Measurements from ENCODE around the gene SLC4A8.

The SLC4A8 gene

DNA sequence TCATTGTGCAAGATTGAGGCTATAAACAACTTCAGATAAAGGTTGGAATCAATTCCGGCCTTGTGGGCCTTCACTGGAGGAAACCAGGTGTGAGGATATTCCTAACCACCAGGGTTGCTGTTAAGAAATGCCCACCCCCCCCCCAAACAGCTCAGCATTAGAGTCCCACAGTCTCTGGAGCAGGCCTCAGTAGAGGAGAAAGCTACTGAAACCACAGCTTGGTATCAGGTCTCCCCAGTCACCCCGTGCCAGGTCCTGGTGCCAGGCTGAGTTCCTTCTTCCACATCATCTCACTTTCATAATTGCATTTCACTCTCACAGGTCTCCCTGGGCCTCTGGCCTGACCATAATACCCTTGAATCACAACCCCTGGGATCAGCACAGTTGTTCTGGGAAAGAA, 45.9 kb upstream of the SLC4A8 start:
- no peaks in the 10 kb centered on the region for H3F3A ChIP-seq (ENCODE audit: control insufficient read depth, insufficient read depth)
- H3K27me3 ChIP-seq (ENCODE audit: control insufficient read depth, low read length), result peaks cover 91% of the 10 kb centered on the region
- H3K4me1 ChIP-seq (ENCODE audit: control insufficient read depth, low read length), result no peaks in the 10 kb centered on the region
- no peak for TF ChIP-seq EZH2phosphoT487 (IDR thresholded peaks at IDR 0.05; ENCODE audit: borderline replicate concordance, low read length)
- TF ChIP-seq, protein P1, sequence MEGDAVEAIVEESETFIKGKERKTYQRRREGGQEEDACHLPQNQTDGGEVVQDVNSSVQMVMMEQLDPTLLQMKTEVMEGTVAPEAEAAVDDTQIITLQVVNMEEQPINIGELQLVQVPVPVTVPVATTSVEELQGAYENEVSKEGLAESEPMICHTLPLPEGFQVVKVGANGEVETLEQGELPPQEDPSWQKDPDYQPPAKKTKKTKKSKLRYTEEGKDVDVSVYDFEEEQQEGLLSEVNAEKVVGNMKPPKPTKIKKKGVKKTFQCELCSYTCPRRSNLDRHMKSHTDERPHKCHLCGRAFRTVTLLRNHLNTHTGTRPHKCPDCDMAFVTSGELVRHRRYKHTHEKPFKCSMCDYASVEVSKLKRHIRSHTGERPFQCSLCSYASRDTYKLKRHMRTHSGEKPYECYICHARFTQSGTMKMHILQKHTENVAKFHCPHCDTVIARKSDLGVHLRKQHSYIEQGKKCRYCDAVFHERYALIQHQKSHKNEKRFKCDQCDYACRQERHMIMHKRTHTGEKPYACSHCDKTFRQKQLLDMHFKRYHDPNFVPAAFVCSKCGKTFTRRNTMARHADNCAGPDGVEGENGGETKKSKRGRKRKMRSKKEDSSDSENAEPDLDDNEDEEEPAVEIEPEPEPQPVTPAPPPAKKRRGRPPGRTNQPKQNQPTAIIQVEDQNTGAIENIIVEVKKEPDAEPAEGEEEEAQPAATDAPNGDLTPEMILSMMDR (IDR thresholded peaks at IDR 0.05; ENCODE audit: low read depth, low read length, poor library complexity, severe bottlenecking), result no peak
- no peak overlapping the region for H3K4me2 ChIP-seq (ENCODE audit: low read length)
- no peaks in the 10 kb centered on the region for H3K79me2 ChIP-seq (ENCODE audit: control insufficient read depth, low read length)
- H3K9me2 ChIP-seq (replicated peaks; ENCODE audit: control insufficient read depth, low read length), result no peaks in the 10 kb centered on the region
- no peaks in the 10 kb centered on the region for H3K9me3 ChIP-seq (ENCODE audit: control insufficient read depth, insufficient read depth, low read length)
- no peaks in the 10 kb centered on the region for H3K36me3 ChIP-seq (ENCODE audit: control insufficient read depth, low read length)
- H4K20me1 ChIP-seq (ENCODE audit: control insufficient read depth, insufficient read depth, low read depth, low read length), result peaks cover 8% of the 10 kb centered on the region
- H3K4me3 ChIP-seq (ENCODE audit: low read length), result no peak overlapping the region
- H3K27ac ChIP-seq (ENCODE audit: low read depth, low read length), result no peak overlapping the region

- no peak overlapping the region for H3K4me2 ChIP-seq (ENCODE audit: low read length)
- peaks cover 8% of the 10 kb centered on the region for H4K20me1 ChIP-seq (ENCODE audit: control insufficient read depth, insufficient read depth, low read depth, low read length)
- H3K27me3 ChIP-seq (ENCODE audit: control insufficient read depth, low read length), result peaks cover 88% of the 10 kb centered on the region
- H3K36me3 ChIP-seq (ENCODE audit: control insufficient read depth, low read length), result no peaks in the 10 kb centered on the region
- no peaks in the 10 kb centered on the region for H3K4me1 ChIP-seq (ENCODE audit: control insufficient read depth, low read length)
- no peaks in the 10 kb centered on the region for H3K9me3 ChIP-seq (ENCODE audit: control insufficient read depth, insufficient read depth, low read length)
- H3K79me2 ChIP-seq (ENCODE audit: control insufficient read depth, low read length), result no peaks in the 10 kb centered on the region
- no peaks in the 10 kb centered on the region for H3F3A ChIP-seq (ENCODE audit: control insufficient read depth, insufficient read depth)
- H3K4me3 ChIP-seq (ENCODE audit: low read length), result no peak overlapping the region
- H3K9me2 ChIP-seq (replicated peaks; ENCODE audit: control insufficient read depth, low read length), result no peaks in the 10 kb centered on the region
- H3K27ac ChIP-seq (ENCODE audit: low read depth, low read length), result no peak overlapping the region
- TF ChIP-seq EZH2phosphoT487 (IDR thresholded peaks at IDR 0.05; ENCODE audit: borderline replicate concordance, low read length), result no peak
- TF ChIP-seq, protein P1 (IDR thresholded peaks at IDR 0.05; ENCODE audit: low read depth, low read length, poor library complexity, severe bottlenecking), result no peak
Observed at GRCh38 chr12:51379571-51379970, 45.1 kb upstream of the SLC4A8 start.

GRCh38 chr12:51381226-51382079, 43.2 kb upstream of the SLC4A8 start:
- no peak overlapping the region for H3K27ac ChIP-seq (ENCODE audit: low read depth, low read length)
- no peak overlapping the region for H3K4me3 ChIP-seq (ENCODE audit: low read length)
- H3K79me2 ChIP-seq (ENCODE audit: control insufficient read depth, low read length), result no peaks in the 10 kb centered on the region
- H3K36me3 ChIP-seq (ENCODE audit: control insufficient read depth, low read length), result no peaks in the 10 kb centered on the region
- TF ChIP-seq, protein P1 (IDR thresholded peaks at IDR 0.05; ENCODE audit: low read depth, low read length, poor library complexity, severe bottlenecking), result no peak
- TF ChIP-seq EZH2phosphoT487 (IDR thresholded peaks at IDR 0.05; ENCODE audit: borderline replicate concordance, low read length), result no peak
- H4K20me1 ChIP-seq (ENCODE audit: control insufficient read depth, insufficient read depth, low read depth, low read length), result peaks cover 11% of the 10 kb centered on the region
- H3K4me2 ChIP-seq (ENCODE audit: low read length), result no peak overlapping the region
- no peaks in the 10 kb centered on the region for H3K9me2 ChIP-seq (replicated peaks; ENCODE audit: control insufficient read depth, low read length)
- no peaks in the 10 kb centered on the region for H3K9me3 ChIP-seq (ENCODE audit: control insufficient read depth, insufficient read depth, low read length)
- peaks cover 90% of the 10 kb centered on the region for H3K27me3 ChIP-seq (ENCODE audit: control insufficient read depth, low read length)
- no peaks in the 10 kb centered on the region for H3K4me1 ChIP-seq (ENCODE audit: control insufficient read depth, low read length)
- H3F3A ChIP-seq (ENCODE audit: control insufficient read depth, insufficient read depth), result no peaks in the 10 kb centered on the region

Data from DOHH2 (cell line).